Left kidney (tissue), 2 donors: Measurements from ENCODE around the gene CRKL. TPM values are rescaled to one million over a fixed set of nuclear protein-coding genes. Genes with fewer than 3 reads are reported as not detected.
A peak's percentile ranks its signal among the peaks of the same experiment; 100 is the strongest.

Experiments
- DNase-seq: peaks from one replicate; pipeline ENCODE4 v3.0.0-alpha.2; 2013
- polyA plus RNA-seq: library from polyadenylated mRNA; unstranded; fragments of 120-200 nt; gene quantifications from one replicate; pipeline ENCODE4 v1.2.1, GENCODE V29; 2013; ENCODE audit not compliant: insufficient read length

Gene CRKL
- polyA plus RNA-seq, 1 donor = 62.3 TPM

- DNase-seq = no peak
Observed at GRCh38 chr22:20995329-20996030, 78.3 kb downstream of the CRKL start.

- no peak for DNase-seq
Observed at GRCh38 chr22:20996031-20996410, 78.8 kb downstream of the CRKL start.

GRCh38 chr22:20996598-20997535, 79.7 kb downstream of the CRKL start:
- no peak for DNase-seq

GRCh38 chr22:20997536-20998257, 80.5 kb downstream of the CRKL start:
- DNase-seq = no peak

- DNase-seq = no peak
Observed at GRCh38 chr22:20998411-20999336, 81.5 kb downstream of the CRKL start.

GRCh38 chr22:20999350-21000206, 82.4 kb downstream of the CRKL start:
- DNase-seq = no peak

- no peak for DNase-seq
Observed at GRCh38 chr22:21000207-21000986, 83.2 kb downstream of the CRKL start.

- no peak for DNase-seq
Observed at GRCh38 chr22:21000987-21001600, 83.9 kb downstream of the CRKL start.

GRCh38 chr22:21001601-21002325, 84.6 kb downstream of the CRKL start, which contains the start of gene THAP7:
Gene THAP7 (minus strand): TSS chr22:21002118. CDS start chr22:21001911, 207 bp downstream.
- DNase-seq = peak; percentile 94

Other genes with a start within 250 kb of the CRKL start
- gene SERPIND1, start 143.3 kb upstream of the CRKL start, polyA plus RNA-seq = 2.8 TPM
- 82.6 TPM for gene PI4KA, start 58.6 kb upstream of the CRKL start, polyA plus RNA-seq
- gene SNAP29, start 58.4 kb upstream of the CRKL start, polyA plus RNA-seq = 30.7 TPM
- gene AIFM3, start 49.8 kb downstream of the CRKL start, polyA plus RNA-seq = 0.68 TPM
- 50.5 TPM for gene LZTR1, start 64.9 kb downstream of the CRKL start, polyA plus RNA-seq
- 14.1 TPM for gene THAP7, start 84.7 kb downstream of the CRKL start, polyA plus RNA-seq
- gene P2RX6, start 97.8 kb downstream of the CRKL start, polyA plus RNA-seq = 1.4 TPM
- 1.5 TPM for gene SLC7A4, start 115.2 kb downstream of the CRKL start, polyA plus RNA-seq
- gene LRRC74B, start 128.5 kb downstream of the CRKL start, polyA plus RNA-seq = 0.27 TPM